DLD1 (cell line): ENCODE measurements around the gene NDUFB3.
"Not testable (repeated sequence)": the region's sequence is repeated elsewhere in the genome, so short reads cannot be mapped to it uniquely, and the experiment has no call there.

ENCODE experiments used
- in situ Hi-C: cut with HindIII; loops from 2 replicates; pipeline ENCODE4 v1.10.0; 2017; ENCODE audit warnings: low sequenced_read_pairs

Gene NDUFB3

DNA sequence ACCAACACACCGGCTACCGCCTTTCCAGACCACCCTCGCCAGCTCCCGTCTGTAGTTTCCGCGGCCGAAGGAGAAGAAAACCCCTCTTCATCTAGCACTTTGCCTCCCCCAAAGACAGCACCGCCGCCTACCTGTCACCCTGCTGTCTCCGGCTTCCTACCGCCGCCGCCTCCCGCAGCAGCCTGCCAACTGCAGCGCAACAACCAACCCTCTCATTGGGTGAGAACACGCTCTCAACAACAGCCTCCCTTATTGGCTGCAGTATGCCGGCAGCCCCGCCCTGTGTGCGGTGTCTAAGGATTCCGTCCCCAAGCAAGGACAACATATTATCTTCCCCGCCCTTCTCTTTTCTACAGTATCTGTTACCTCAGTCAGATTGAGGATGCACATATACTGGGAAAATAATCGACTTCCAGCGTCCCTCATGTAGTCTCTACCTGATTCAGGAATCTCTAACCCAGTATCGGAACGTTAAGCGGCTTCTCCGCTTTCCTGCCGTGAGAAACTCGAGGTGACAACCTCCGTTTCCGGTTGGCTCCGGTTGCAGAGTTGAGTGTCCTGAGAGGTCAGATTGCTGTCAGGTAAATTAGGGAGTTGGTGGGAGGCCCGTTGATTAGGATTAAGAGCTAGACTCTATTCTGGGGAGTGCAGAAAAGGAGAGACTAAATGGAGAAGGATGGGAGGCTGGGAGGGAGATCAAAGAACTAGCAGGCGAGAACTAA, at the start of gene NDUFB3, which contains the start of gene HYCC2:
Gene NDUFB3 (plus strand): TSS at position 523 of the 722 bp plus-strand sequence. CDS start 6,882 bp downstream, outside the sequence.
Gene HYCC2 (minus strand): TSS at position 193 of the 722 bp plus-strand sequence. CDS start 47,662 bp downstream, outside the sequence.
- in situ Hi-C loops = no loop called here

GRCh38 chr2:201024518-201024917, 47.3 kb upstream of the NDUFB3 start:
- in situ Hi-C loops = no loop called here

DNA sequence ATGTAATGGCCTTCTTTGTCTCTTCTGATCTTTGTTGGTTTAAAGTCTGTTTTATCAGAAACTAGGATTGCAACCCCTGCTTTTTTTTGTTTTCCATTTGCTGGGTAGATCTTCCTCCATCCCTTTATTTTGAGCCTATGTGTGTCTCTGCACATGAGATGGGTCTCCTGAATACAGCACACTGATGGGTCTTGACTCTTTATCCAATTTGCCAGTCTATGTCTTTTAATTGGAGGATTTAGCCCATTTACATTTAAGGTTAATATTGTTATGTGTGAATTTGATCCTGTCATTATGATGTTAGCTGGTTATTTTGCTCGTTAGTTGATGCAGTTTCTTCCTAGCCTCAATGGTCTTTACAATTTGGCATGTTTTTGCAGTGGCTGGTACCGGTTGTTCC, 37.4 kb upstream of the NDUFB3 start:
- in situ Hi-C loops = not testable (repeated sequence)

- in situ Hi-C loops = not testable (repeated sequence)
Measured at GRCh38 chr2:201038361-201038760, 33.4 kb upstream of the NDUFB3 start.

GRCh38 chr2:201038855-201039254, 32.9 kb upstream of the NDUFB3 start:
- in situ Hi-C loops = no loop called here

DNA sequence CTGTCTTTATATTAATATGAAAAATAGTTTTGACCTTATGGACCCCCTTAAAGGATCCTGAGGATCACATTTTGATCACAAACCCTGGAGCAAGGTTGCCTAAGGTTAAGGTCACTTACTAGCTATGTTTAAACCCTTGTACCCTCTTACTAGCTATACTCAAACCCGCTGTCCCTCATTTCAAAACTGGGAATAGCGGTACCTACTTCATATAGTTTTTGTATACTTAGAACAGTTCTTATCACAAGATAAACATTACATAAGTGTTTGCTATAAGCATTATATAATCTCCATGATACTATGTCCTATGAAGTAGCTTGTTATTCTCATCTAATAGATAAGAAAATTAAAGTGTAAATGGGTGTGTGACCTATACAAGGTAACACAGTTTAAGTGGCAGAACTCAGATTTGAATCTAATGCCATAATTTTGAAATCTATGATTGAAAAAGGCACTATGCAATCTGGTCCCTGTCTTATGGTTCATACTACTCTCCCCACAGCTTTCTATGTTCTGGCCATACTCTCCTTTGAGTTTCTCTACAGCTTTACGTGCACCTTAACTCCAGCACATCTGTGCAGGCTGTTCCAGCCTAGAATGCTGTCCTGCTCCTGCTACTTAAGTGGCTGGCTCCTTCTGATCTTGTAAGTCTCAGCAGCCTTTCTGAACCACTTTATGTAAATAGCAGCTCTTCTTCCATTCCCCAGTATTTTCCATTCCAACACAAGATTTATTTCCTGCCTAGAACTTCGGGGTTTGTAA, 30.8 kb upstream of the NDUFB3 start:
- in situ Hi-C loops = no loop called here

GRCh38 chr2:201042451-201042850, 29.4 kb upstream of the NDUFB3 start:
- in situ Hi-C loops = not testable (repeated sequence)

- in situ Hi-C loops = not testable (repeated sequence)
Measured at GRCh38 chr2:201043050-201043449, 28.8 kb upstream of the NDUFB3 start.

- in situ Hi-C loops = no loop called here
Measured at GRCh38 chr2:201046881-201047280, 24.9 kb upstream of the NDUFB3 start.

GRCh38 chr2:201049455-201049854, 22.3 kb upstream of the NDUFB3 start:
- in situ Hi-C loops = no loop called here

GRCh38 chr2:201057087-201057521, 14.7 kb upstream of the NDUFB3 start:
- in situ Hi-C loops = no loop called here

- in situ Hi-C loops = no loop called here
Measured at GRCh38 chr2:201057715-201058248, 14.0 kb upstream of the NDUFB3 start.

- in situ Hi-C loops = no loop called here
Measured at GRCh38 chr2:201058914-201059313, 12.9 kb upstream of the NDUFB3 start.

DNA sequence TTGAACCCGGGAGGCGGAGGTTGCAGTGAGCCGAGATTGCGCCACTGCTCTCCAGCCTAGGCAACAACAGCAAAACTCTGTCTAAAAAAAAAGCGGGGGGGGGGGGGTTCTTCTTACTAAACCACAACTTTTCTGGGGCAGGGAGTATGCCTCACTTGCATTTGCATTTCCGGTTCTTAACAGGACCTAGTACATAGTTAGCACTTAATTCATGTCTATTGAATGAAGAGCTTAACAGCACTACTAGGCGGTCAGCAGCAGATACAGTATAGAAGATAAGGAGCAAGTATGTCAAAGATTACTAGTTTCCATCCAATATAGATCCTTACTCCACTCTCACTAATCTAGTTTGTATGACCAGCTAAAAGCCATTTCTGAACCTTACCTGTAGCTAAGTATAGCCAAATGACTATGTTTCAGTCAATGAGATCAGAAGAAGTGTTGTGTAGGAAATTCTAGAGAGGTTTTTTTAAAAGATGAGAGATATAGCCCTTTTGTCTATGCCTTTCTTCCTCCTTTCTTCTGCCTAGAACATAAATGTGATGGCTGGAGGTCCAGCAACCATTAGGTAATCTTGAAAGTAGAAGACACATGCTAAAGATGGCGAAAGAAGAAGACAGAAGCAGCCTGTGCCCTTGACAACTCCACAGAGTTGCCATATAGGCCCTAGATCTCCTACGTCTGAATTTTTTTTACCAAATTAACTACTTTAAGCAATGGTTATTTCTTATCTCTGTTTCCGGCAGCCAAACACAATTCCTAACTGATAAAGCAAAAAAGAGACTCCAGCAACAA, 11.6 kb upstream of the NDUFB3 start:
- in situ Hi-C loops = no loop called here

DNA sequence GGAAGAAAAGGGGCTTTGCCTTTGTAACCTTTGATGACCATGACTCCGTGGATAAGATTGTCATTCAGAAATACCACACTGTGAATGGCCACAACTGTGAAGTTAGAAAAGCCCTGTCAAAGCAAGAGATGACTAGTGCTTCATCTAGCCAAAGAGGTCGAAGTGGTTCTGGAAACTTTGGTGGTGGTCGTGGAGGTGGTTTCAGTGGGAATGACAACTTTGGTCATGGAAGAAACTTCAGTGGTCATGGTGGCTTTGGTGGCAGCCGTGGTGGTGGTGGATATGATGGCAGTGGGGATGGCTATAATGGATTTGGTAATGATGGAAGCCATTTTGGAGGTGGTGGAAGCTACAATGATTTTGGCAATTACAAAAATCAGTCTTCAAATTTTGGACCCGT, 8.3 kb upstream of the NDUFB3 start:
- in situ Hi-C loops = not testable (repeated sequence)

GRCh38 chr2:201064797-201065329, 6.9 kb upstream of the NDUFB3 start:
- in situ Hi-C loops = no loop called here

GRCh38 chr2:201070948-201071478, 788 bp upstream of the NDUFB3 start:
- in situ Hi-C loops = no loop called here

- in situ Hi-C loops = no loop called here
Measured at GRCh38 chr2:201072201-201072530, 365 bp downstream of the NDUFB3 start.

- in situ Hi-C loops = no loop called here
Measured at GRCh38 chr2:201073071-201073470, 1.3 kb downstream of the NDUFB3 start.

DNA sequence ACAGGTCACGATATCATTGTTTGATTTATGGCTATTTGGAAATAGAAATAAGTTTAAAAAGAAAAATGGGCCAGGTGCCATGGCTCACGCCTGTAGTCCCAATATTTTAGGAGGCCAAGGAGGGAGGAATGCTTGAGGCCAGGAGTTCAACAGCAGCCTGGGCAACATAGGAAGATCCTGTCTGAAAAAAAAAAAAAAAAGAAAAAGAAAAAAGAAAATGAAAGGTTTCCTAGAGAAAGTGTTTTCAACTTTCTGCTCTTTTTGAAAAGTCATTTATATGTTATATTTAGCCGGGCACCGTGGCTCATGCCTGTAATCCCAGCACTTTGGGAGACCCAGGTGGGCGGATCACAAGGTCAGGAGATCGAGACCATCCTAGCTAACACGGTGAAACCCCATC, 3.2 kb downstream of the NDUFB3 start:
- in situ Hi-C loops = no loop called here

- in situ Hi-C loops = no loop called here
Measured at GRCh38 chr2:201084863-201085262, 13.1 kb downstream of the NDUFB3 start.
